Prostate gland (tissue), 2 donors: ENCODE data around the gene ENPP5.

Source experiments
- CTCF ChIP-seq, 4 experiments: fragments of 200-600 bp in 2 of 4; fragments of 450-650 bp in 2 of 4; sonication (generic) in 2 of 4; IDR thresholded peaks; 1 replicate in 3 of 4; 2 replicates in 1 of 4; pipeline ENCODE4 v1.5.1; 2016 to 2019; ENCODE audit warnings: antibody characterized with exemption in 4 of 4, mild to moderate bottlenecking in 2 of 4, moderate library complexity in 2 of 4
- POLR2A ChIP-seq: fragments of 450-650 bp; IDR thresholded peaks from one replicate; pipeline ENCODE4 v1.6.1; 2016; ENCODE audit warnings: antibody characterized with exemption, mild to moderate bottlenecking

- no peak for TF ChIP-seq CTCF (IDR thresholded peaks at IDR 0.05)
- TF ChIP-seq POLR2A: no peak
Observed at GRCh38 chr6:46190889-46191288, 20.1 kb upstream of the ENPP5 start.
